ENCODE data around the gene OPN3. TPM values are rescaled to one million over a fixed set of nuclear protein-coding genes. Genes with fewer than 3 reads are reported as not detected.

The OPN3 gene
- total and polyA plus RNA-seq, 2 of the 4 experiments (the other 2 are of a cell fraction): 16.4 to 21.9 TPM

DNA sequence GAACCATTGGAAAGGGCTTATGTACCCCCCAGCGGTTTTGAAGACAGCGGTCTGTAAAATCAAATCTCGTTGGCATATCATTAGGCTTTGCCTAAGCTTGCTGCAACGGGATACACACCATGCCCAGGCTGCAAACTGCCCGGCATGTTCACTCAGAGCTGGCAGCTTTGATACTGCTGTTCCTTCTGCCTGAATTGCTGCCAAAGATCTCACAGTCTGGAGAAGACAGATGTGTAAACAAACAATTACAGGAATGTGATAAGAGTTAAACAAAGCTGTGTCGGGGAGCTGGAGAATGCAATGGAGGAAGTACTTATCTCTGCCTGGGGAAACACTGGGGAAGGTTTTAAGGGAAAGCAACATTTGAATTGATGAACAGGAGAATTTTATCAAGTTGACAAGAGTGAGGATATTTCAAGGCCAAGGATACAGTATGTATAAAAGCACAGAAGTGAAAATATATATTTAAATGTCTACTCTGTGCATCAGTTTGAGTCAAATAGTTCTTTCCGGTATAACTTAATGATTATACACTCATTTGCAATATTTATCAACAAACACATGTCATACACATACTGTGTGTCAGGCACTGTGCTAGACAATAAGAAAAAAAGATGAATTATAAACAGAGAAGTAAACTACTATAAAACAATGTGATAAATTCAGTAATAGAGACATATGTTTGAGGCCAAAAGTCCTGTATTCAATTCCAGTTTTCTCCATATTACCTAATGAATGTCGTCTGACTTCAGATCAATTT, 29.9 kb downstream of the OPN3 start:
- no TSS peak for BruUV-seq (replicated peaks)
- CTCF ChIA-PET: interaction anchor here (0.5 to 2.7 kb wide), 16 partner anchors 11 to 388 kb away, joined by 3 to 9 read pairs (median 4); partner anchors contain the start of gene MAP1LC3C
- Histone ChIP-seq H4K8ac (ENCODE audit: low read depth in 2 of 2, low read length in 2 of 2) (no peak overlapping the region), H3K27ac (ENCODE audit: insufficient read depth, low read length) (peak overlapping the region; percentile 45; the same call in 1 of the 2 replicates), H3K4me3 (ENCODE audit: insufficient read depth, low read depth, low read length) (no peak overlapping the region), H3K23ac (ENCODE audit: low read depth, low read length) (no peak overlapping the region), H2BK15ac (ENCODE audit: low read depth, low read length) (no peak overlapping the region), H3K27me3 (ENCODE audit: control insufficient read depth, insufficient read depth, low read length) (no peaks in the 10 kb centered on the region), H2BK20ac (ENCODE audit: low read depth, low read length) (no peak overlapping the region), H3K4me2 (ENCODE audit: low read depth, low read length) (peak overlapping the region; percentile 10), H3K56ac (ENCODE audit: extremely low read depth, insufficient read depth, low read length) (no peak overlapping the region), H3K9me1 (ENCODE audit: insufficient read depth, low read length) (peaks cover 3% of the 10 kb centered on the region; the same call in 1 of the 2 replicates), H3K4ac (ENCODE audit: low read depth, low read length) (no peak overlapping the region), H2AK9ac (replicated peaks; ENCODE audit: low read depth, low read length, poor library complexity) (no peak overlapping the region), H3K14ac (replicated peaks; ENCODE audit: low read depth, low read length) (no peak overlapping the region; the same call in 1 of the 2 replicates), H2BK120ac (ENCODE audit: low read depth, low read length) (0 out of 2 replicates have a peak overlapping the region, but pooled peaks have one; percentile 11), H2AK5ac (ENCODE audit: low read depth, low read length) (no peak overlapping the region), H2BK5ac (ENCODE audit: low read depth, low read length, poor library complexity, severe bottlenecking) (peak overlapping the region; percentile 33), H4K20me1 (ENCODE audit: insufficient read depth, low read length) (no peaks in the 10 kb centered on the region), H2AFZ (replicated peaks; ENCODE audit: low read length, poor library complexity) (peak overlapping the region; percentile 70), H3K9me3 (ENCODE audit: control insufficient read depth, insufficient read depth, low read length) (no peaks in the 10 kb centered on the region), H3K18ac (ENCODE audit: low read depth, low read length) (no peak overlapping the region), H3K36me3 (ENCODE audit: control insufficient read depth, insufficient read depth, low read length) (no peaks in the 10 kb centered on the region), H4K5ac (ENCODE audit: low read depth, low read length) (no peak overlapping the region), H4K91ac (ENCODE audit: insufficient read depth, low read depth, low read length) (no peak overlapping the region), H3K79me1 (ENCODE audit: low read depth in 1 of 2, low read length in 2 of 2) (peaks cover 3 to 8% of the 10 kb centered on the region in 2 experiments; a peak in 1 of 4 replicates), H3K9ac (ENCODE audit: low read depth, low read length) (no peak overlapping the region), H3K4me1 (ENCODE audit: control insufficient read depth, insufficient read depth, low read length) (peaks cover 15% of the 10 kb centered on the region)
- 11% methylated on average over 5 of the region's 8 CpGs; no CpG with 5 or more reads in 1 of the 2 experiments for WGBS, 2 experiments (ENCODE audit: extremely low coverage in 2 of 2, insufficient read length in 1 of 2)
- POLR2A ChIA-PET (ENCODE audit: unreplicated experiment): no interaction called here
- DNase-seq: peak; percentile 60
- intact Hi-C loops (cut with micrococcal nuclease) (loop anchor here (1.0 to 5.0 kb wide), 4 partner anchors 30 to 389 kb away; partner anchors contain the start of genes CHML, KMO, MAP1LC3C and OPN3), in situ Hi-C loops (cut with MboI; ENCODE audit: low sequenced_read_pairs) (loop anchor here (5.0 to 25.0 kb wide), 2 partner anchors 227 to 1702 kb away; no protein-coding TSS in a partner anchor), dilution Hi-C loops (cut with HindIII; ENCODE audit: low sequenced_read_pairs, unreplicated experiment) (no loop called here)
- peak; percentile 46 for ATAC-seq (ENCODE audit: low read depth)
- TF ChIP-seq SMC3 (IDR thresholded peaks at IDR 0.05; ENCODE audit: low read depth, low read length): no peak
- TF ChIP-seq CHD1 (IDR thresholded peaks at IDR 0.05; ENCODE audit: low read depth, low read length): no peak
- TF ChIP-seq POLR2A (IDR thresholded peaks at IDR 0.05; ENCODE audit: low read depth, low read length): no peak
- TF ChIP-seq, protein P1, sequence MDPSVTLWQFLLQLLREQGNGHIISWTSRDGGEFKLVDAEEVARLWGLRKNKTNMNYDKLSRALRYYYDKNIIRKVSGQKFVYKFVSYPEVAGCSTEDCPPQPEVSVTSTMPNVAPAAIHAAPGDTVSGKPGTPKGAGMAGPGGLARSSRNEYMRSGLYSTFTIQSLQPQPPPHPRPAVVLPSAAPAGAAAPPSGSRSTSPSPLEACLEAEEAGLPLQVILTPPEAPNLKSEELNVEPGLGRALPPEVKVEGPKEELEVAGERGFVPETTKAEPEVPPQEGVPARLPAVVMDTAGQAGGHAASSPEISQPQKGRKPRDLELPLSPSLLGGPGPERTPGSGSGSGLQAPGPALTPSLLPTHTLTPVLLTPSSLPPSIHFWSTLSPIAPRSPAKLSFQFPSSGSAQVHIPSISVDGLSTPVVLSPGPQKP (IDR thresholded peaks at IDR 0.05; ENCODE audit: borderline replicate concordance, low read depth, low read length): no peak
- no peak for TF ChIP-seq RCOR1 (IDR thresholded peaks at IDR 0.05; ENCODE audit: insufficient replicate concordance, low read length)
- TF ChIP-seq, protein P2, sequence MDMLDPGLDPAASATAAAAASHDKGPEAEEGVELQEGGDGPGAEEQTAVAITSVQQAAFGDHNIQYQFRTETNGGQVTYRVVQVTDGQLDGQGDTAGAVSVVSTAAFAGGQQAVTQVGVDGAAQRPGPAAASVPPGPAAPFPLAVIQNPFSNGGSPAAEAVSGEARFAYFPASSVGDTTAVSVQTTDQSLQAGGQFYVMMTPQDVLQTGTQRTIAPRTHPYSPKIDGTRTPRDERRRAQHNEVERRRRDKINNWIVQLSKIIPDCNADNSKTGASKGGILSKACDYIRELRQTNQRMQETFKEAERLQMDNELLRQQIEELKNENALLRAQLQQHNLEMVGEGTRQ (IDR thresholded peaks at IDR 0.05; ENCODE audit: low read depth, low read length): no peak
- no peak for TF ChIP-seq NFE2L2 (IDR thresholded peaks at IDR 0.05; ENCODE audit: low read depth, low read length)
- no peak for TF ChIP-seq CEBPB (IDR thresholded peaks at IDR 0.05; ENCODE audit: low read depth, low read length)
- TF ChIP-seq, protein P3, sequence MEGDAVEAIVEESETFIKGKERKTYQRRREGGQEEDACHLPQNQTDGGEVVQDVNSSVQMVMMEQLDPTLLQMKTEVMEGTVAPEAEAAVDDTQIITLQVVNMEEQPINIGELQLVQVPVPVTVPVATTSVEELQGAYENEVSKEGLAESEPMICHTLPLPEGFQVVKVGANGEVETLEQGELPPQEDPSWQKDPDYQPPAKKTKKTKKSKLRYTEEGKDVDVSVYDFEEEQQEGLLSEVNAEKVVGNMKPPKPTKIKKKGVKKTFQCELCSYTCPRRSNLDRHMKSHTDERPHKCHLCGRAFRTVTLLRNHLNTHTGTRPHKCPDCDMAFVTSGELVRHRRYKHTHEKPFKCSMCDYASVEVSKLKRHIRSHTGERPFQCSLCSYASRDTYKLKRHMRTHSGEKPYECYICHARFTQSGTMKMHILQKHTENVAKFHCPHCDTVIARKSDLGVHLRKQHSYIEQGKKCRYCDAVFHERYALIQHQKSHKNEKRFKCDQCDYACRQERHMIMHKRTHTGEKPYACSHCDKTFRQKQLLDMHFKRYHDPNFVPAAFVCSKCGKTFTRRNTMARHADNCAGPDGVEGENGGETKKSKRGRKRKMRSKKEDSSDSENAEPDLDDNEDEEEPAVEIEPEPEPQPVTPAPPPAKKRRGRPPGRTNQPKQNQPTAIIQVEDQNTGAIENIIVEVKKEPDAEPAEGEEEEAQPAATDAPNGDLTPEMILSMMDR (conservative IDR thresholded peaks at IDR 0.05; ENCODE audit: low read depth, low read length): no peak
- no peak for TF ChIP-seq RFX5 (IDR thresholded peaks at IDR 0.05; ENCODE audit: low read depth, low read length)
- TF ChIP-seq MXI1 (IDR thresholded peaks at IDR 0.05; ENCODE audit: borderline replicate concordance, low read depth, low read length): no peak
- no peak for TF ChIP-seq MAZ (IDR thresholded peaks at IDR 0.05; ENCODE audit: borderline replicate concordance, low read depth, low read length)
- TF ChIP-seq FOS (IDR thresholded peaks at IDR 0.05; ENCODE audit: low read depth, low read length): no peak
- no peak for TF ChIP-seq RAD21 (IDR thresholded peaks at IDR 0.05; ENCODE audit: low read length)

All from IMR-90 (cell line).